SU-DHL-6 (cell line): ENCODE data around the gene BCAS3.

Experiments used
- H2AFZ ChIP-seq: fragments of 200-600 bp; sonication (generic); 2 replicates; pipeline ENCODE4 v1.6.1; 2014; ENCODE audit warnings: low read depth, mild to moderate bottlenecking, moderate library complexity, mixed read lengths, antibody characterized with exemption, low read length; ENCODE audit not compliant: severe bottlenecking
- H3F3A ChIP-seq: fragments of 200-600 bp; shearing (Covaris generic); 2 replicates; pipeline ENCODE4 v1.6.0; 2016; ENCODE audit warnings: antibody characterized with exemption, mild to moderate bottlenecking; ENCODE audit not compliant: insufficient read depth
- H3K27ac ChIP-seq: fragments of 200-600 bp; sonication (generic); 2 replicates; pipeline ENCODE4 v1.5.1; 2016; ENCODE audit warnings: low read depth, mild to moderate bottlenecking, low read length, moderate library complexity, mixed read lengths
- H3K27me3 ChIP-seq: fragments of 200-600 bp; sonication (generic), shearing (Covaris generic); 2 replicates; pipeline ENCODE4 v1.6.0; 2014; ENCODE audit warnings: mild to moderate bottlenecking, low read length
- H3K36me3 ChIP-seq: fragments of 200-600 bp; sonication (generic); 2 replicates; pipeline ENCODE4 v1.6.1; 2014; ENCODE audit warnings: mild to moderate bottlenecking, low read length, mixed read lengths
- H3K4me2 ChIP-seq: fragments of 300-600, 200-600 bp; shearing (Covaris generic), sonication (generic); 2 replicates; pipeline ENCODE4 v1.6.0; 2014; ENCODE audit warnings: low read length, low read depth, mild to moderate bottlenecking; ENCODE audit not compliant: poor library complexity, severe bottlenecking
- H3K4me3 ChIP-seq: fragments of 200-600 bp; sonication (generic); 2 replicates; pipeline ENCODE4 v1.5.1; 2014; ENCODE audit warnings: antibody characterized with exemption, low read length, mild to moderate bottlenecking, mixed read lengths; ENCODE audit not compliant: insufficient read depth, poor library complexity, severe bottlenecking
- H3K79me2 ChIP-seq: fragments of 200-600 bp; sonication (generic); 2 replicates; pipeline ENCODE4 v1.6.1; 2014; ENCODE audit warnings: mild to moderate bottlenecking, low read length, moderate library complexity; ENCODE audit not compliant: insufficient read depth
- H3K9ac ChIP-seq: fragments of 200-600 bp; sonication (generic); 2 replicates; pipeline ENCODE4 v1.7.0; 2014; ENCODE audit warnings: mild to moderate bottlenecking, low read length
- H3K9me2 ChIP-seq: fragments of 200-600 bp; sonication (generic); replicated peaks from 2 replicates; pipeline ENCODE4 v1.6.1; 2014; ENCODE audit warnings: low read length; ENCODE audit not compliant: insufficient read depth
- H3K9me3 ChIP-seq: fragments of 200-600 bp; sonication (generic); 2 replicates; pipeline ENCODE4 v1.6.1; 2014; ENCODE audit warnings: low read length, mixed read lengths; ENCODE audit not compliant: insufficient read depth
- H4K20me1 ChIP-seq: fragments of 200-600 bp; sonication (generic); 2 replicates; pipeline ENCODE4 v1.6.1; 2014; ENCODE audit warnings: low read depth, mild to moderate bottlenecking, antibody characterized with exemption, low read length, moderate library complexity, mixed read lengths
- CTCF ChIP-seq: fragments of 200-600 bp; sonication (generic); IDR thresholded peaks from one replicate; pipeline ENCODE4 v1.5.1; 2017; ENCODE audit warnings: antibody characterized with exemption, mild to moderate bottlenecking, low read length, moderate library complexity; ENCODE audit not compliant: insufficient read depth, poor library complexity, severe bottlenecking
- EZH2phosphoT487 ChIP-seq: fragments of 200-600 bp; sonication (generic), shearing (Covaris generic); conservative IDR thresholded peaks from 2 replicates; pipeline ENCODE4 v1.6.1; 2018; ENCODE audit warnings: mild to moderate bottlenecking, antibody characterized with exemption, low read length, moderate library complexity, mixed read lengths

The BCAS3 gene

GRCh38 chr17:60964160-60964559, 286.5 kb downstream of the BCAS3 start:
- no peaks in the 10 kb centered on the region for H3K79me2 ChIP-seq
- no peaks in the 10 kb centered on the region for H3K36me3 ChIP-seq
- no peaks in the 10 kb centered on the region for H4K20me1 ChIP-seq
- TF ChIP-seq EZH2phosphoT487 (no peak), CTCF (no peak)
- H3F3A ChIP-seq: no peaks in the 10 kb centered on the region
- H3K4me2 ChIP-seq: no peak overlapping the region
- no peak overlapping the region for H3K4me3 ChIP-seq
- H3K9me3 ChIP-seq: no peaks in the 10 kb centered on the region
- H3K27me3 ChIP-seq: no peaks in the 10 kb centered on the region
- no peak overlapping the region for H3K9ac ChIP-seq
- H2AFZ ChIP-seq: no peak overlapping the region
- H3K27ac ChIP-seq: no peak overlapping the region
- no peaks in the 10 kb centered on the region for H3K9me2 ChIP-seq

GRCh38 chr17:60968266-60968665, 290.6 kb downstream of the BCAS3 start:
- Histone ChIP-seq H3K9me2 (no peaks in the 10 kb centered on the region), H3K79me2 (no peaks in the 10 kb centered on the region), H2AFZ (no peak overlapping the region), H3K27ac (no peak overlapping the region), H3K9ac (no peak overlapping the region), H4K20me1 (no peaks in the 10 kb centered on the region), H3K9me3 (no peaks in the 10 kb centered on the region), H3F3A (no peaks in the 10 kb centered on the region), H3K36me3 (no peaks in the 10 kb centered on the region), H3K27me3 (no peaks in the 10 kb centered on the region), H3K4me3 (no peak overlapping the region), H3K4me2 (no peak overlapping the region)
- TF ChIP-seq CTCF: no peak
- no peak for TF ChIP-seq EZH2phosphoT487

GRCh38 chr17:60969500-60970037, 291.9 kb downstream of the BCAS3 start:
- Histone ChIP-seq H3K9me2 (no peaks in the 10 kb centered on the region), H3K4me3 (no peak overlapping the region), H3K4me2 (no peak overlapping the region), H3K36me3 (no peaks in the 10 kb centered on the region), H3K9ac (no peak overlapping the region), H3K79me2 (no peaks in the 10 kb centered on the region), H3K9me3 (no peaks in the 10 kb centered on the region), H2AFZ (no peak overlapping the region), H4K20me1 (no peaks in the 10 kb centered on the region), H3F3A (no peaks in the 10 kb centered on the region), H3K27ac (no peak overlapping the region), H3K27me3 (no peaks in the 10 kb centered on the region)
- TF ChIP-seq CTCF (no peak), EZH2phosphoT487 (no peak)
